ENCODE data around the gene UNC45A.

UNC45A gene

GRCh38 chr15:90990446-90990845 lies 55.4 kb downstream of the UNC45A start:
- TF ChIP-seq, protein P1, sequence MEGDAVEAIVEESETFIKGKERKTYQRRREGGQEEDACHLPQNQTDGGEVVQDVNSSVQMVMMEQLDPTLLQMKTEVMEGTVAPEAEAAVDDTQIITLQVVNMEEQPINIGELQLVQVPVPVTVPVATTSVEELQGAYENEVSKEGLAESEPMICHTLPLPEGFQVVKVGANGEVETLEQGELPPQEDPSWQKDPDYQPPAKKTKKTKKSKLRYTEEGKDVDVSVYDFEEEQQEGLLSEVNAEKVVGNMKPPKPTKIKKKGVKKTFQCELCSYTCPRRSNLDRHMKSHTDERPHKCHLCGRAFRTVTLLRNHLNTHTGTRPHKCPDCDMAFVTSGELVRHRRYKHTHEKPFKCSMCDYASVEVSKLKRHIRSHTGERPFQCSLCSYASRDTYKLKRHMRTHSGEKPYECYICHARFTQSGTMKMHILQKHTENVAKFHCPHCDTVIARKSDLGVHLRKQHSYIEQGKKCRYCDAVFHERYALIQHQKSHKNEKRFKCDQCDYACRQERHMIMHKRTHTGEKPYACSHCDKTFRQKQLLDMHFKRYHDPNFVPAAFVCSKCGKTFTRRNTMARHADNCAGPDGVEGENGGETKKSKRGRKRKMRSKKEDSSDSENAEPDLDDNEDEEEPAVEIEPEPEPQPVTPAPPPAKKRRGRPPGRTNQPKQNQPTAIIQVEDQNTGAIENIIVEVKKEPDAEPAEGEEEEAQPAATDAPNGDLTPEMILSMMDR (conservative IDR thresholded peaks at IDR 0.05; ENCODE audit: low read length) = no peak
- no peak for DNase-seq (ENCODE audit: low read depth)
- H3K4me3 ChIP-seq (ENCODE audit: low read length) = no peak overlapping the region

- no peak for DNase-seq (ENCODE audit: low read depth)
- no peak overlapping the region for H3K4me3 ChIP-seq (ENCODE audit: low read length)
- TF ChIP-seq, protein P1 (conservative IDR thresholded peaks at IDR 0.05; ENCODE audit: low read length) = no peak
These were observed 56.7 kb downstream of the UNC45A start for GRCh38 chr15:90991587-90992285.

- TF ChIP-seq, protein P1 (conservative IDR thresholded peaks at IDR 0.05; ENCODE audit: low read length) = no peak
- DNase-seq (ENCODE audit: low read depth) = no peak
- H3K4me3 ChIP-seq (ENCODE audit: low read length) = peak overlapping the region; percentile 95
These were observed 59.0 kb downstream of the UNC45A start for GRCh38 chr15:90994059-90994416.

GRCh38 chr15:90994417-90995311 lies 59.6 kb downstream of the UNC45A start, which contains the start of gene PRC1:
TSS of gene PRC1 (minus strand) at chr15:90994535. CDS start at chr15:90994417, 118 bp downstream.
- peak; percentile 96 for DNase-seq (ENCODE audit: low read depth)
- TF ChIP-seq, protein P1 (conservative IDR thresholded peaks at IDR 0.05; ENCODE audit: low read length) = no peak
- peak within 1 kb of the TSS; percentile 95 for H3K4me3 ChIP-seq (ENCODE audit: low read length)

DNA sequence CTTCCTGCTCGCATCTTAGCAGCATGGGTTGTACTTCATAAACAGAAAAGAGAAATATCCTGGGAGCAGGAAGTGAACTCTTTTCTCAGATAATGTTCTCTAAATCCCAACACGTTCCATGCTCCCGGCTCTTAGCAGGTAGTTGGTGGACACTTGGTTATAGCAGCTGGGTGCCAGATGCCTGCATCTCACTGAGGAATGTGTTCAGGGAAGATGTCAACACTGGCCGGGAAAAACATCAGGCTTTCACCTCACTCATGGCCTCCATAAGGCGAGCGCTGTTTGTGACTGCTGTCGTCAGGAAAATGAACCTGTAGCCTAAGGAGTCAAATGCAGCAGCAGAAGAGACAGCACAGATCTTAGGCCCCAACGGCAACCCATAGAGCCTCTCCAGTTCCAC lies 63.7 kb downstream of the UNC45A start:
- DNase-seq (ENCODE audit: low read depth) = no peak
- no peak overlapping the region for H3K4me3 ChIP-seq (ENCODE audit: low read length)
- TF ChIP-seq, protein P1 (conservative IDR thresholded peaks at IDR 0.05; ENCODE audit: low read length) = no peak

GRCh38 chr15:91001209-91001608 lies 66.1 kb downstream of the UNC45A start:
- no peak for DNase-seq (ENCODE audit: low read depth)
- no peak overlapping the region for H3K4me3 ChIP-seq (ENCODE audit: low read length)
- TF ChIP-seq, protein P1 (conservative IDR thresholded peaks at IDR 0.05; ENCODE audit: low read length) = no peak
